AG04450 (cell line): ENCODE data around the gene PGA4. TPM values are rescaled to one million over a fixed set of nuclear protein-coding genes. Genes with fewer than 3 reads are reported as not detected.
A peak's percentile ranks its signal among the peaks of the same experiment; 100 is the strongest.
"Not testable (repeated sequence)": the region's sequence is repeated elsewhere in the genome, so short reads cannot be mapped to it uniquely, and the experiment has no call there.

Experiments
- CTCF ChIA-PET: fragments of 300-600, 350-600 bp; formaldehyde crosslinking; extraction: SDS; loops from one replicate; lab custom pipeline; 2022; ENCODE audit warnings: antibody characterized with exemption, inconsistent platforms; lab: Charles Lee
- POLR2A ChIA-PET: fragments of 350-600 bp; formaldehyde crosslinking; extraction: SDS; loops from one replicate; lab custom pipeline; 2021; ENCODE audit warnings: antibody characterized with exemption, inconsistent platforms; lab: Yijun Ruan, JAX
- DNase-seq: peaks from one replicate; pipeline ENCODE4 v3.0.0-alpha.2; 2011; ENCODE audit warnings: low read depth, low spot score
- H3K27ac ChIP-seq: one replicate; pipeline ENCODE4 v1.5.1; 2012; ENCODE audit warnings: low read depth, low read length, control low read depth
- H3K27me3 ChIP-seq: one replicate; pipeline ENCODE4 v1.6.0; 2012; ENCODE audit warnings: low read length; ENCODE audit not compliant: control insufficient read depth, insufficient read depth
- H3K4me3 ChIP-seq: 2 replicates; pipeline ENCODE4 v1.5.1; 2011; ENCODE audit warnings: mild to moderate bottlenecking, low read depth, low read length, control low read depth
- H3K9me3 ChIP-seq: 2 replicates; pipeline ENCODE4 v1.5.1; 2012; ENCODE audit warnings: low read length; ENCODE audit not compliant: control insufficient read depth, insufficient read depth
- polyA plus RNA-seq: library from polyadenylated mRNA; depleted of rRNA; stranded (reverse); fragments of >200 nt; gene quantifications from 2 replicates; pipeline ENCODE4 v1.2.3, GENCODE V29; 2011
- TF ChIP-seq, protein P1 (sequence below): IDR thresholded peaks from 2 replicates; pipeline ENCODE4 v1.5.1; 2011; ENCODE audit warnings: low read depth, low read length, control low read depth, inconsistent platforms

The PGA4 gene
- polyA plus RNA-seq, 1 experiment, result 0.82 TPM

DNA sequence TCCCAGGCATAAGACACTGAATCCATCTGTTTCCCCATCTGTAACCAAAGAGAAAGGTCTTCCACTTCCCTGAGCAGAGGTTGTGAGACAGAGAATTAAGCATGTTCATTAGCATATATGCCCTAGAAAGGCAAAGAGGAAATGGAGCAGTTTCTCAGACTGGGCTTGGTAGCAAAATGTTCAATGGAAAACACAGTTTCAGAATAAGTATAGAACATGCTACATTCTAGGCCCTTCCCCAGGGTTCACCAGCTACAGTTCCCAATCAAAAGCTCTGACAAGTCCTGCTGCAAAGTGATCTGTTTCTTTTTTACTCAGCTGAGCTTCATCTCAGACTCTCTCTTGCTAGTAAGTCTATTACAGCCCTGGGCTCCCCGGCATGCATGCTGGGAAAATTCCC, 30.2 kb downstream of the PGA4 start:
- not testable (repeated sequence) for H3K27ac ChIP-seq, H3K4me3 ChIP-seq, H3K9me3 ChIP-seq, DNase-seq
- H3K27me3 ChIP-seq, result peaks cover 11% of the 10 kb centered on the region
- CTCF ChIA-PET, result interaction anchor here (0.6 to 1.9 kb wide), 4 partner anchors 43 to 140 kb away, joined by 3 to 5 read pairs (median 4); partner anchors contain the start of genes TMEM216 and VWCE
- POLR2A ChIA-PET, result interaction anchor here (0.6 kb wide), 1 partner anchor 130 kb away, joined by 3 read pairs; no protein-coding TSS in a partner anchor

DNA sequence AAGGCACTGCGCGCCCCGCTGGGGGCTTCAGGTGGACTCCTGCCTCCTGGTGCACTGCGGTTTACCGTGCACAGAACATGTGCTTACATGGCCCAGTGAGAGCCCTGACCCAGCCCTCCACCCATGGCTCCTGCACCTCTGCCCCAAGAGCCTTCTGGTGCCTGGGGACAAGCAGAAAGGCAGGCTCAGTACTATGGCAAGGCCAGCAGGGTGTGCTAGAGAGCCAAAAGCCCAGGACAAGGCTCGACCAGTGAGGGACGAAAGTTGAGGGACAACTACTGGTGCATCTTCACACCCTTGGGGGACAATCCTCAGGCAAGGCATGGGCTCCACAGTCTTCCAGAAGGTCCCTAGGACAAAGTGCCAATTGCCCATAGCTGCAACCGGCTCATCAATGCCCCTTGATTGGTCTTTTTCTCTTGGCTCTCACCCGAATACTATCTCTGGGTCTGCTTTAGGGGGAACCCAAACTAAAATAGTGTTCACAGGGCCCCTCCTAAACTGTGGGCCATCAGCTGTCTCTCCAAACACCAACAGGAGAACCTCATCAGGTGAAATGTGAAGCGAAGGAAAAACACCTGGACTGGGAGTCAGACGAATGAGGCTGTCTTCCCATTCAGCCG, 32.4 kb downstream of the PGA4 start:
- Histone ChIP-seq H3K27ac (no peak overlapping the region), H3K9me3 (no peaks in the 10 kb centered on the region), H3K27me3 (peaks cover 6% of the 10 kb centered on the region), H3K4me3 (no peak overlapping the region)
- TF ChIP-seq, protein P1, sequence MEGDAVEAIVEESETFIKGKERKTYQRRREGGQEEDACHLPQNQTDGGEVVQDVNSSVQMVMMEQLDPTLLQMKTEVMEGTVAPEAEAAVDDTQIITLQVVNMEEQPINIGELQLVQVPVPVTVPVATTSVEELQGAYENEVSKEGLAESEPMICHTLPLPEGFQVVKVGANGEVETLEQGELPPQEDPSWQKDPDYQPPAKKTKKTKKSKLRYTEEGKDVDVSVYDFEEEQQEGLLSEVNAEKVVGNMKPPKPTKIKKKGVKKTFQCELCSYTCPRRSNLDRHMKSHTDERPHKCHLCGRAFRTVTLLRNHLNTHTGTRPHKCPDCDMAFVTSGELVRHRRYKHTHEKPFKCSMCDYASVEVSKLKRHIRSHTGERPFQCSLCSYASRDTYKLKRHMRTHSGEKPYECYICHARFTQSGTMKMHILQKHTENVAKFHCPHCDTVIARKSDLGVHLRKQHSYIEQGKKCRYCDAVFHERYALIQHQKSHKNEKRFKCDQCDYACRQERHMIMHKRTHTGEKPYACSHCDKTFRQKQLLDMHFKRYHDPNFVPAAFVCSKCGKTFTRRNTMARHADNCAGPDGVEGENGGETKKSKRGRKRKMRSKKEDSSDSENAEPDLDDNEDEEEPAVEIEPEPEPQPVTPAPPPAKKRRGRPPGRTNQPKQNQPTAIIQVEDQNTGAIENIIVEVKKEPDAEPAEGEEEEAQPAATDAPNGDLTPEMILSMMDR, result peak; percentile 93
- DNase-seq, result peak; percentile 27
- ChIA-PET CTCF (interaction anchor here (0.6 to 3.0 kb wide), 19 partner anchors 9 to 384 kb away, joined by 3 to 23 read pairs (median 4); partner anchors contain the start of gene VWCE), POLR2A (no interaction called here)

DNA sequence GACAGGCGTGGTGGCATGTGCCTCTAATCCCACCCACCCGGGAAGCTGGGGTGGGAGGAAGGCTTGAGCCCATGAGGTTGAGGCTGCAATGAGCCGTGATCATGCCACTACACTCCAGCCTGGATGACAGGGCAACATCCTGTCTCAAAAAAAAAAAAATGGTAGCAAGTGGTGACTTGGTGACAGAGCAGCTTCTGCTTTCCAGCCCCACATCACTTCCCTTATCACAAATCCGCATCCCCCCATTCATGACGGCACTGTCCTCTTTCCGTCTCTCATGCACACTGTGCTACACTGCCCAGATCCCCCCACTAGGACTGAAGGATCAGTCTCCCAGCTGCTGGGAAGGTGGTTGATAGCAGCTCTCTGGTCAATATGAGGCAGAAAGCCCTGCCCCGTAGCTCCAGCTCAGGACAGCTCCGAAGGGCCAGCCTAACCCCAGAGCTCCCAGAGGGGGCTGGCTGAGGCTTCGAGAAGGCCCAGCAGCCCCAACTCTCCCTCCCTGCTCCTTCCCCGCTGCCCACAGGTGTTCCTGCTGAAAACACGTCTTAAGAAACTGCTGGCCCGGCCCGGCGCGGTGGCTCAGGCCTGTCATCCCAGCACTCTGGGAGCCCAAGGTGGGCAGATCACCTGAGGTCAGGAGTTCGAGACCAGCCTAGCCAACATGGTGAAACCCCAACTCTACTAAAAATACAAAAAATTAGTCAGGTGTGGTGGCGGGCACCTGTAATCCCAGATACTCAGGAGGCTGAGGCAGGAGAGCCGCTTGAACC, 34.7 kb downstream of the PGA4 start:
- Histone ChIP-seq H3K27ac (no peak overlapping the region), H3K4me3 (no peak overlapping the region), H3K27me3 (no peaks in the 10 kb centered on the region), H3K9me3 (no peaks in the 10 kb centered on the region)
- ChIA-PET POLR2A (interaction anchor here (0.6 kb wide), 1 partner anchor 48 kb away, joined by 5 read pairs; no protein-coding TSS in a partner anchor), CTCF (interaction anchor here (2.6 kb wide), 1 partner anchor 79 kb away, joined by 5 read pairs; no protein-coding TSS in a partner anchor)
- no peak for DNase-seq
- TF ChIP-seq, protein P1, result no peak

DNA sequence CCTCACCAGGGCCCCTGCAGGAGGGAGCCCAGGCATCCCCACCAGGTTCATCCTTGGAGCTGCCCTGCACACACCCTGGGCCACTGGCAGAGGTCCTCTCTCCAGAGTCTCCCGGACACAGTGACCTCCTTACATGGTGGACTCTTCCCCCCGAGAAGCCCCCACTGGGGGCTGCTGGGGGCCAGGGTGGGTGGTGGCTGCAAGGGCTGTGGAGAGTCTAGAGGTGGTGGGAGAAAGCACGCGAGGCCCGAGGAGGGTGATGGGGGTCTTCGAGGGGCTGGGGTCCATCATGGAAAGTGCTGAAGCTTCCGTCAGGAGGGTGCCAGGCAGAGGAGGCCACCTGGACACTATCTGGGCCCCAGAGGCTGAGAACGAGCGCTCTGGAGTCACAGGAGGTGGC, 36.4 kb downstream of the PGA4 start:
- CTCF ChIA-PET, result interaction anchor here (0.9 to 1.1 kb wide), 2 partner anchors 36 to 71 kb away, joined by 3 read pairs; partner anchors contain the start of gene VWCE
- no peak overlapping the region for H3K27ac ChIP-seq
- H3K27me3 ChIP-seq, result no peaks in the 10 kb centered on the region
- POLR2A ChIA-PET, result interaction anchor here (0.6 kb wide), 1 partner anchor 38 kb away, joined by 4 read pairs; no protein-coding TSS in a partner anchor
- H3K4me3 ChIP-seq, result no peak overlapping the region
- H3K9me3 ChIP-seq, result no peaks in the 10 kb centered on the region
- TF ChIP-seq, protein P1, result no peak
- no peak for DNase-seq

DNA sequence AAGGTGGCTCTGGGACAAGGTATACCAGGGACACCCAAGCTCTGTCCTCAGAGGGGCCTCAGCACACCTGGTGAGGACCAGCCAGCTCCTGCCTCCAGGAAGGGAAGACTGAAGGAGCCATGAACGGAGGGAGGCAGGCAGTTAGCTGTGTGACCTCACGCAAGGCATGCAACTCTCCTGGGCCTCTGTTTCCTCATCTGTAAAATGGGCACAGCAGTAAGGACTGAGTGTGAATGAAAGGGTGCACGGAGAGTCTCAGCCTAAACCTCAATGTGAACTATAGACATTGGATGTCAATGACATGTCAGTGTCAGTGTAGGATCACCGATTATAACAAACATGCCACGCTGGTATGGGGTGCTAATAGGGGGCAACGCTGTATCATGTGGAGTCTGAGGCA, 37.2 kb downstream of the PGA4 start:
- no peak for DNase-seq
- no peaks in the 10 kb centered on the region for H3K9me3 ChIP-seq
- H3K27me3 ChIP-seq, result no peaks in the 10 kb centered on the region
- TF ChIP-seq, protein P1, result no peak
- ChIA-PET POLR2A (no interaction called here), CTCF (interaction anchor here (0.6 to 1.1 kb wide), 3 partner anchors 35 to 71 kb away, joined by 3 read pairs; partner anchors contain the start of gene VWCE)
- H3K4me3 ChIP-seq, result no peak overlapping the region
- H3K27ac ChIP-seq, result no peak overlapping the region
